HEK293 (cell line): ENCODE measurements around the gene MEAF6.

ENCODE experiments used
- BCL6B ChIP-seq: fragments of 450-650 bp; formaldehyde crosslinking; IDR thresholded peaks from 2 replicates; pipeline ENCODE4 v1.5.1; 2017; ENCODE audit warnings: missing biosample characterization, missing genetic modification characterization
- EGR2 ChIP-seq: fragments of 450-650 bp; formaldehyde crosslinking; IDR thresholded peaks from 2 replicates; pipeline ENCODE4 v1.5.1; 2016; ENCODE audit warnings: low read depth, missing biosample characterization, missing genetic modification characterization
- ELK4 ChIP-seq: IDR thresholded peaks from 2 replicates; pipeline ENCODE4 v1.6.1; 2011; ENCODE audit warnings: mild to moderate bottlenecking, low read depth, low read length, borderline replicate concordance
- GLI4 ChIP-seq: fragments of 450-650 bp; formaldehyde crosslinking; IDR thresholded peaks from 2 replicates; pipeline ENCODE4 v1.5.1; 2016; ENCODE audit warnings: missing biosample characterization, missing genetic modification characterization
- GLIS1 ChIP-seq: fragments of 450-650 bp; formaldehyde crosslinking; IDR thresholded peaks from 2 replicates; pipeline ENCODE4 v1.5.1; 2016; ENCODE audit warnings: missing biosample characterization, missing genetic modification characterization
- GLIS2 ChIP-seq: fragments of 450-650 bp; formaldehyde crosslinking; IDR thresholded peaks from 2 replicates; pipeline ENCODE4 v1.5.1; 2016; ENCODE audit warnings: missing biosample characterization, missing genetic modification characterization
- HOXA7 ChIP-seq: sonication (generic); formaldehyde crosslinking; IDR thresholded peaks from 2 replicates; pipeline ENCODE4 v1.8.1; 2022; ENCODE audit warnings: missing genetic modification reagents, borderline replicate concordance
- HOXC10 ChIP-seq: sonication (generic); formaldehyde crosslinking; IDR thresholded peaks from 2 replicates; pipeline ENCODE4 v1.8.1; 2023; ENCODE audit warnings: mild to moderate bottlenecking, missing genetic modification reagents
- HOXD13 ChIP-seq: sonication (generic); formaldehyde crosslinking; IDR thresholded peaks from 2 replicates; pipeline ENCODE4 v1.8.0; 2022; ENCODE audit warnings: missing genetic modification reagents, borderline replicate concordance
- KLF1 ChIP-seq: fragments of 450-650 bp; formaldehyde crosslinking; IDR thresholded peaks from 2 replicates; pipeline ENCODE4 v1.5.1; 2016; ENCODE audit warnings: missing biosample characterization, missing genetic modification characterization
- KLF16 ChIP-seq: fragments of 450-650 bp; formaldehyde crosslinking; IDR thresholded peaks from 2 replicates; pipeline ENCODE4 v1.5.1; 2017; ENCODE audit warnings: missing biosample characterization, missing genetic modification characterization
- PRDM4 ChIP-seq: fragments of 450-650 bp; formaldehyde crosslinking; IDR thresholded peaks from 2 replicates; pipeline ENCODE4 v1.5.1; 2017; ENCODE audit warnings: missing biosample characterization, missing genetic modification characterization
- SP2 ChIP-seq: fragments of 450-650 bp; formaldehyde crosslinking; IDR thresholded peaks from 2 replicates; pipeline ENCODE4 v1.5.1; 2016; ENCODE audit warnings: missing biosample characterization, missing genetic modification characterization
- SP3 ChIP-seq: fragments of 450-650 bp; formaldehyde crosslinking; IDR thresholded peaks from 2 replicates; pipeline ENCODE4 v1.5.1; 2016; ENCODE audit warnings: missing biosample characterization, missing genetic modification characterization
- ZFP3 ChIP-seq: fragments of 450-650 bp; formaldehyde crosslinking; IDR thresholded peaks from 2 replicates; pipeline ENCODE4 v1.5.1; 2016; ENCODE audit warnings: low read depth, missing biosample characterization, missing genetic modification characterization
- ZFP69B ChIP-seq: fragments of 450-650 bp; formaldehyde crosslinking; IDR thresholded peaks from 2 replicates; pipeline ENCODE4 v1.5.1; 2016; ENCODE audit warnings: missing biosample characterization, missing genetic modification characterization
- ZNF155 ChIP-seq: fragments of 450-650 bp; formaldehyde crosslinking; IDR thresholded peaks from 2 replicates; pipeline ENCODE4 v1.5.1; 2016; ENCODE audit warnings: missing biosample characterization, missing genetic modification characterization
- ZNF169 ChIP-seq: fragments of 450-650 bp; formaldehyde crosslinking; IDR thresholded peaks from 2 replicates; pipeline ENCODE4 v1.5.1; 2016; ENCODE audit warnings: missing biosample characterization, missing genetic modification characterization
- ZNF174 ChIP-seq: fragments of 450-650 bp; formaldehyde crosslinking; IDR thresholded peaks from 2 replicates; pipeline ENCODE4 v1.5.0; 2017; ENCODE audit warnings: missing biosample characterization, mild to moderate bottlenecking, missing genetic modification characterization
- ZNF23 ChIP-seq: fragments of 450-650 bp; formaldehyde crosslinking; IDR thresholded peaks from 2 replicates; pipeline ENCODE4 v1.5.1; 2016; ENCODE audit warnings: missing biosample characterization, missing genetic modification characterization, borderline replicate concordance
- ZNF248 ChIP-seq: fragments of 450-650 bp; formaldehyde crosslinking; IDR thresholded peaks from 2 replicates; pipeline ENCODE4 v1.5.1; 2017; ENCODE audit warnings: missing biosample characterization, missing genetic modification characterization
- ZNF311 ChIP-seq: fragments of 450-650 bp; formaldehyde crosslinking; IDR thresholded peaks from 2 replicates; pipeline ENCODE4 v1.5.1; 2017; ENCODE audit warnings: missing biosample characterization, missing genetic modification characterization, borderline replicate concordance
- ZNF449 ChIP-seq: fragments of 450-650 bp; formaldehyde crosslinking; IDR thresholded peaks from 2 replicates; pipeline ENCODE4 v1.5.1; 2017; ENCODE audit warnings: missing biosample characterization, mild to moderate bottlenecking, missing genetic modification characterization, moderate library complexity
- ZNF513 ChIP-seq: fragments of 450-650 bp; IDR thresholded peaks from 2 replicates; pipeline ENCODE4 v1.5.1; 2018; ENCODE audit warnings: missing biosample characterization, missing genetic modification characterization
- ZNF600 ChIP-seq: fragments of 450-650 bp; formaldehyde crosslinking; IDR thresholded peaks from 2 replicates; pipeline ENCODE4 v1.5.1; 2016; ENCODE audit warnings: missing biosample characterization, missing genetic modification characterization
- ZNF610 ChIP-seq: fragments of 450-650 bp; formaldehyde crosslinking; IDR thresholded peaks from 2 replicates; pipeline ENCODE4 v1.5.1; 2016; ENCODE audit warnings: missing biosample characterization, missing genetic modification characterization, borderline replicate concordance
- ZNF623 ChIP-seq: fragments of 450-650 bp; formaldehyde crosslinking; IDR thresholded peaks from 2 replicates; pipeline ENCODE4 v1.5.1; 2016; ENCODE audit warnings: missing biosample characterization, missing genetic modification characterization
- ZNF624 ChIP-seq: fragments of 450-650 bp; formaldehyde crosslinking; IDR thresholded peaks from 2 replicates; pipeline ENCODE4 v1.5.1; 2017; ENCODE audit warnings: missing biosample characterization, missing genetic modification characterization
- ZNF629 ChIP-seq: fragments of 450-650 bp; formaldehyde crosslinking; IDR thresholded peaks from 2 replicates; pipeline ENCODE4 v1.5.1; 2017; ENCODE audit warnings: missing biosample characterization, missing genetic modification characterization
- ZNF768 ChIP-seq: fragments of 450-650 bp; formaldehyde crosslinking; IDR thresholded peaks from 2 replicates; pipeline ENCODE4 v1.5.1; 2018; ENCODE audit warnings: missing biosample characterization, mild to moderate bottlenecking, missing genetic modification characterization
- ZNF792 ChIP-seq: fragments of 450-650 bp; formaldehyde crosslinking; IDR thresholded peaks from 2 replicates; pipeline ENCODE4 v1.5.1; 2016; ENCODE audit warnings: missing biosample characterization, missing genetic modification characterization
- ZNF837 ChIP-seq: fragments of 450-650 bp; formaldehyde crosslinking; IDR thresholded peaks from 2 replicates; pipeline ENCODE4 v1.5.1; 2016; ENCODE audit warnings: missing biosample characterization, missing genetic modification characterization

Gene MEAF6

GRCh38 chr1:37476460-37477197 lies 37.9 kb downstream of the MEAF6 start (continued):
- TF ChIP-seq ZNF768 (tag by site-specific recombination) (no peak), ZNF169 (tag by site-specific recombination) (no peak), BCL6B (tag by site-specific recombination) (no peak), KLF1 (tag by site-specific recombination) (peak; percentile 25; the same call in 1 of the 2 replicates), PRDM4 (tag by site-specific recombination) (no peak), KLF16 (tag by site-specific recombination) (no peak), ZNF311 (no peak), ZNF513 (tag by site-specific recombination) (no peak), ZFP69B (peak; percentile 73), ZNF155 (tag by site-specific recombination) (no peak), HOXC10 (CRISPR knock-in tag) (no peak), HOXD13 (CRISPR knock-in tag) (no peak), GLI4 (tag by site-specific recombination) (no peak), SP3 (peak; percentile 36; the same call in 1 of the 2 replicates), ZNF792 (no peak), GLIS1 (tag by site-specific recombination) (peak; percentile 53), GLIS2 (tag by site-specific recombination) (peak; percentile 55), ZNF623 (tag by site-specific recombination) (no peak), ZNF248 (no peak), EGR2 (tag by site-specific recombination) (no peak), HOXA7 (CRISPR knock-in tag) (no peak), ZNF629 (tag by site-specific recombination) (no peak), ELK4 (no peak), ZNF610 (no peak), ZFP3 (no peak), ZNF23 (tag by site-specific recombination) (no peak), ZNF624 (no peak), ZNF600 (peak; percentile 85; the same call in 1 of the 2 replicates), SP2 (peak; percentile 15), ZNF174 (tag by site-specific recombination) (no peak), ZNF837 (tag by site-specific recombination) (no peak), ZNF449 (no peak)
